ENCODE data around the gene UBAP2L.
"Not testable (repeated sequence)": the region's sequence is repeated elsewhere in the genome, so short reads cannot be mapped to it uniquely, and the experiment has no call there.

The UBAP2L gene

GRCh38 chr1:154198756-154199562, 21.8 kb upstream of the UBAP2L start:
- DNase-seq: no peak

GRCh38 chr1:154199563-154199879, 21.2 kb upstream of the UBAP2L start:
- no peak for DNase-seq

GRCh38 chr1:154205778-154206177, 15.0 kb upstream of the UBAP2L start:
- not testable (repeated sequence) for DNase-seq

- no peak for DNase-seq
These were observed 14.6 kb upstream of the UBAP2L start, which contains the start of gene CFAP141 for GRCh38 chr1:154206196-154206595. Gene CFAP141, minus strand, starts transcription at chr1:154206333. Its CDS starts 26 bp downstream, at chr1:154206307.

GRCh38 chr1:154207262-154207661, 13.5 kb upstream of the UBAP2L start:
- no peak for DNase-seq

GRCh38 chr1:154208677-154209388, 11.9 kb upstream of the UBAP2L start:
- no peak for DNase-seq

- DNase-seq: no peak
These were observed 8.7 kb upstream of the UBAP2L start for GRCh38 chr1:154212083-154212482.

GRCh38 chr1:154213274-154213673, 7.5 kb upstream of the UBAP2L start:
- DNase-seq: no peak

- DNase-seq: no peak
These were observed 2.2 kb upstream of the UBAP2L start for GRCh38 chr1:154218545-154218944.

- DNase-seq: no peak
These were observed 1.2 kb upstream of the UBAP2L start for GRCh38 chr1:154219541-154219940.

GRCh38 chr1:154220970-154221277, 169 bp downstream of the UBAP2L start:
- DNase-seq: no peak

GRCh38 chr1:154221278-154222001, 685 bp downstream of the UBAP2L start:
- no peak for DNase-seq

- no peak for DNase-seq
These were observed 1.8 kb downstream of the UBAP2L start for GRCh38 chr1:154222518-154222917.

- DNase-seq: no peak
These were observed 2.2 kb downstream of the UBAP2L start for GRCh38 chr1:154222918-154223317.

- no peak for DNase-seq
These were observed 2.9 kb downstream of the UBAP2L start for GRCh38 chr1:154223621-154224020.

GRCh38 chr1:154225370-154225769, 4.6 kb downstream of the UBAP2L start:
- DNase-seq: no peak

GRCh38 chr1:154231112-154231511, 10.4 kb downstream of the UBAP2L start:
- DNase-seq: not testable (repeated sequence)

- DNase-seq: not testable (repeated sequence)
These were observed 12.4 kb downstream of the UBAP2L start for GRCh38 chr1:154233127-154233526.

GRCh38 chr1:154236855-154237254, 16.1 kb downstream of the UBAP2L start:
- DNase-seq: no peak

GRCh38 chr1:154237435-154237834, 16.7 kb downstream of the UBAP2L start:
- DNase-seq: no peak

GRCh38 chr1:154237880-154238506, 17.2 kb downstream of the UBAP2L start:
- DNase-seq: no peak

- no peak for DNase-seq
These were observed 18.7 kb downstream of the UBAP2L start for GRCh38 chr1:154239491-154239890.

GRCh38 chr1:154240294-154240833, 19.6 kb downstream of the UBAP2L start:
- no peak for DNase-seq
